ENCODE data around the gene PLD1.
A peak's percentile ranks its signal among the peaks of the same experiment; 100 is the strongest.
"Not testable (repeated sequence)": the region's sequence is repeated elsewhere in the genome, so short reads cannot be mapped to it uniquely, and the experiment has no call there.

The PLD1 gene

GRCh38 chr3:171809861-171810628 is at the start of gene PLD1:
PLD1 (minus strand) TSS chr3:171810483; CDS start chr3:171738051, 72,432 bp downstream.
- peak; percentile 81 for DNase-seq

- DNase-seq: not testable (repeated sequence)
These were observed 48.5 kb upstream of the PLD1 start for GRCh38 chr3:171858770-171859169.

GRCh38 chr3:171854649-171855305 is 44.5 kb upstream of the PLD1 start:
- DNase-seq: no peak

GRCh38 chr3:171851660-171852058 is 41.4 kb upstream of the PLD1 start:
- no peak for DNase-seq

GRCh38 chr3:171850960-171851659 is 40.8 kb upstream of the PLD1 start:
- no peak for DNase-seq

GRCh38 chr3:171850320-171850959 is 40.2 kb upstream of the PLD1 start:
- no peak for DNase-seq

- no peak for DNase-seq
These were observed 39.5 kb upstream of the PLD1 start for GRCh38 chr3:171849617-171850319.

GRCh38 chr3:171847595-171848259 is 37.4 kb upstream of the PLD1 start:
- DNase-seq: no peak

GRCh38 chr3:171847133-171847532 is 36.9 kb upstream of the PLD1 start:
- no peak for DNase-seq

- no peak for DNase-seq
These were observed 36.3 kb upstream of the PLD1 start for GRCh38 chr3:171846597-171846996.

- DNase-seq: no peak
These were observed 35.4 kb upstream of the PLD1 start for GRCh38 chr3:171845481-171846284.

- no peak for DNase-seq
These were observed 34.6 kb upstream of the PLD1 start for GRCh38 chr3:171844873-171845272.

GRCh38 chr3:171842864-171843518 is 32.7 kb upstream of the PLD1 start, which contains the start of gene TMEM212:
TMEM212 (plus strand) TSS chr3:171843349; CDS start chr3:171843384, 35 bp downstream.
- DNase-seq: no peak

GRCh38 chr3:171841620-171842000 is 31.3 kb upstream of the PLD1 start:
- DNase-seq: no peak

- DNase-seq: no peak
These were observed 30.7 kb upstream of the PLD1 start for GRCh38 chr3:171840811-171841619.

- DNase-seq: no peak
These were observed 30.1 kb upstream of the PLD1 start for GRCh38 chr3:171840445-171840810.

- DNase-seq: no peak
These were observed 29.0 kb upstream of the PLD1 start for GRCh38 chr3:171839270-171839669.

- no peak for DNase-seq
These were observed 28.0 kb upstream of the PLD1 start for GRCh38 chr3:171838218-171838720.

- DNase-seq: no peak
These were observed 27.4 kb upstream of the PLD1 start for GRCh38 chr3:171837698-171838097.

GRCh38 chr3:171836855-171837254 is 26.6 kb upstream of the PLD1 start:
- no peak for DNase-seq
